K562 (cell line): Measurements from ENCODE around the gene PLCB4. TPM values are rescaled to one million over a fixed set of nuclear protein-coding genes. Genes with fewer than 3 reads are reported as not detected.

Source experiments
- ATAC-seq: fragments of 200-7000 bp; cut with Tn5 transposase; 3 replicates; pipeline ENCODE4 v1.9.1; 2020; ENCODE audit warnings: moderate library complexity
- BruUV-seq: library from RNA; stranded (reverse); fragments of 400-500 nt; replicated peaks from 2 replicates; lab custom pipeline; 2021; lab: Mats Ljungman, UMichigan
- CTCF ChIA-PET: fragments of 300-600 bp; formaldehyde crosslinking; extraction: SDS; loops from one replicate; lab custom pipeline; 2021; ENCODE audit warnings: low intra/inter-chr PET ratio; lab: Yijun Ruan, JAX
- POLR2A ChIA-PET: fragments of 300-600, 350-650 bp; sonication (Branson Sonifier 250); formaldehyde crosslinking; extraction: SDS; loops from one replicate; lab custom pipeline; 2021; ENCODE audit warnings: antibody characterized with exemption, inconsistent platforms; lab: Yijun Ruan, JAX
- DNase-seq, 4 experiments: peaks; one replicate each; pipeline versions ENCODE4 v3.0.0 to v3.0.0-alpha.2; 2011 to 2018; ENCODE audit warnings: low spot score in 3 of 4, mixed read lengths in 3 of 4; ENCODE audit errors: extremely low read depth in 1 of 4
- FAIRE-seq: peaks from 2 replicates; lab custom pipeline; 2011; peaks lifted over from hg19 to GRCh38; lab: Jason Lieb, UNC
- H2AFZ ChIP-seq: 2 replicates; pipeline ENCODE4 v1.6.0; 2011; ENCODE audit warnings: low read depth, low read length, control low read depth, inconsistent platforms
- H3K27ac ChIP-seq: fragments of 200-600 bp; 3 replicates; pipeline ENCODE4 v1.8.0; 2011; ENCODE audit warnings: low read depth, mild to moderate bottlenecking, control low read depth, inconsistent platforms, low read length, moderate library complexity, mixed read lengths; ENCODE audit errors: extremely low read depth
- H3K27me3 ChIP-seq, 2 experiments: fragments of 300-600 bp in 1 of 2; 2 replicates in 1 of 2; 3 replicates in 1 of 2; pipeline versions ENCODE4 v1.6.0 to v1.8.0; 2011; ENCODE audit warnings: inconsistent platforms in 2 of 2, low read length in 2 of 2, mild to moderate bottlenecking in 1 of 2, mixed read lengths in 1 of 2, moderate library complexity in 1 of 2; ENCODE audit not compliant: control insufficient read depth in 2 of 2, insufficient read depth in 2 of 2
- H3K36me3 ChIP-seq: fragments of 300-600 bp; 3 replicates; pipeline ENCODE4 v1.8.0; 2011; ENCODE audit warnings: mild to moderate bottlenecking, low read length, inconsistent platforms; ENCODE audit not compliant: control insufficient read depth, insufficient read depth
- H3K4me1 ChIP-seq, 2 experiments: fragments of 200-600 bp in 1 of 2; replicated peaks in 1 of 2; 2 replicates in 1 of 2; 3 replicates in 1 of 2; pipeline versions ENCODE4 v1.5.1 to v1.8.0; 2011; ENCODE audit warnings: inconsistent platforms in 2 of 2, low read length in 2 of 2, mild to moderate bottlenecking in 1 of 2, mixed read lengths in 1 of 2, moderate library complexity in 1 of 2; ENCODE audit not compliant: control insufficient read depth in 2 of 2, insufficient read depth in 2 of 2
- H3K4me2 ChIP-seq: 2 replicates; pipeline ENCODE4 v1.6.1; 2011; ENCODE audit warnings: low read length, control low read depth, inconsistent platforms, mixed read lengths; ENCODE audit not compliant: insufficient read depth
- H3K4me3 ChIP-seq: fragments of 200-600 bp; sonication (generic), shearing (Covaris generic); 2 replicates; pipeline ENCODE4 v1.5.1; 2016; ENCODE audit warnings: control low read depth, inconsistent platforms
- H3K79me2 ChIP-seq: fragments of 200-600 bp; 3 replicates; pipeline ENCODE4 v1.8.0; 2011; ENCODE audit warnings: low read length, inconsistent platforms; ENCODE audit not compliant: control insufficient read depth, insufficient read depth
- H3K9ac ChIP-seq, 2 experiments: 2 replicates each; pipeline versions ENCODE4 v1.6.0 to v1.6.1; 2011; ENCODE audit warnings: low read depth in 2 of 2, low read length in 2 of 2, control low read depth in 1 of 2, inconsistent platforms in 1 of 2, mild to moderate bottlenecking in 1 of 2, mixed read lengths in 1 of 2; ENCODE audit not compliant: insufficient read depth in 1 of 2
- H3K9me1 ChIP-seq: one replicate; pipeline ENCODE4 v1.6.0; 2011; ENCODE audit warnings: inconsistent platforms, mild to moderate bottlenecking, low read length, moderate library complexity; ENCODE audit not compliant: control insufficient read depth, insufficient read depth
- H3K9me3 ChIP-seq: replicated peaks from 2 replicates; pipeline ENCODE4 v1.5.1; 2011; ENCODE audit warnings: low read depth, low read length, inconsistent platforms; ENCODE audit not compliant: control insufficient read depth, insufficient read depth
- H4K20me1 ChIP-seq: replicated peaks from 2 replicates; pipeline ENCODE4 v1.6.1; 2011; ENCODE audit warnings: low read length, inconsistent platforms, mixed read lengths; ENCODE audit not compliant: control insufficient read depth, insufficient read depth
- AFF1 ChIP-seq, 2 experiments: fragments of 450-650 bp; IDR thresholded peaks; 2 replicates each; pipeline ENCODE4 v1.6.1; 2018; ENCODE audit warnings: mild to moderate bottlenecking in 2 of 2, low read depth in 1 of 2; ENCODE audit not compliant: partially characterized antibody in 2 of 2
- CBFB ChIP-seq: sonication (generic); formaldehyde crosslinking; IDR thresholded peaks from 2 replicates; pipeline ENCODE4 v1.4.0; 2020; ENCODE audit warnings: mild to moderate bottlenecking, missing genetic modification reagents
- ETV1 ChIP-seq: fragments of 450-650 bp; conservative IDR thresholded peaks from 2 replicates; pipeline ENCODE4 v1.6.1; 2016; ENCODE audit warnings: missing genetic modification characterization, control low read depth, low read depth, missing compliant biosample characterization
- GABPB2 ChIP-seq: fragments of 250-450 bp; sonication (Bioruptor Pico); conservative IDR thresholded peaks from 2 replicates; pipeline ENCODE4 v1.5.1; 2021; ENCODE audit warnings: mild to moderate bottlenecking
- HDAC2 ChIP-seq: fragments of 450-650 bp; IDR thresholded peaks from 2 replicates; pipeline ENCODE4 v1.6.1; 2016; ENCODE audit warnings: mild to moderate bottlenecking
- HDAC8 ChIP-seq: fragments of 450-650 bp; IDR thresholded peaks from 2 replicates; pipeline ENCODE4 v1.6.1; 2016; ENCODE audit warnings: mild to moderate bottlenecking, missing genetic modification characterization, moderate library complexity, missing compliant biosample characterization
- PRPF4 ChIP-seq: fragments of 200-400 bp; formaldehyde crosslinking; IDR thresholded peaks from one replicate; pipeline ENCODE4 v1.6.1; 2017; ENCODE audit warnings: low read length, low read depth, mild to moderate bottlenecking; ENCODE audit not compliant: insufficient read depth, poor library complexity, severe bottlenecking
- RBM15 ChIP-seq: fragments of 200-400 bp; formaldehyde crosslinking; IDR thresholded peaks from 2 replicates; pipeline ENCODE4 v1.6.1; 2018; ENCODE audit warnings: mild to moderate bottlenecking, low read length, moderate library complexity; ENCODE audit not compliant: insufficient read depth
- TEAD1 ChIP-seq, 2 experiments: fragments of 450-650 bp in 1 of 2; sonication (generic) in 1 of 2; formaldehyde crosslinking; IDR thresholded peaks; 2 replicates each; pipeline versions ENCODE4 v1.4.0 to v1.8.0; 2020 to 2022; ENCODE audit warnings: mild to moderate bottlenecking in 2 of 2, missing genetic modification reagents in 1 of 2
- ZNF217 ChIP-seq: sonication (generic); formaldehyde crosslinking; IDR thresholded peaks from 2 replicates; pipeline ENCODE4 v1.8.0; 2022; ENCODE audit warnings: mild to moderate bottlenecking, missing genetic modification reagents
- ZNF384 ChIP-seq: IDR thresholded peaks from 2 replicates; pipeline ENCODE4 v1.6.1; 2012; ENCODE audit warnings: low read depth, low read length, improper control_type of control experiment
- WGBS: fragments of 100-300 bp; shearing (Covaris generic); methylation state at CpG from one replicate; pipeline ENCODE4 v1.1.6; 2016; ENCODE audit warnings: low coverage, mixed read lengths; ENCODE audit not compliant: insufficient coverage; ENCODE audit errors: missing lambda C conversion rate; 5-methylcytosine and 5-hydroxymethylcytosine counted together
- in situ Hi-C: fragments of 300-500 bp; cut with MboI; formaldehyde crosslinking; loops from 4 replicates; pipeline ENCODE4 v1.15.0; 2018; ENCODE audit warnings: inconsistent platforms, mixed read lengths
- intact Hi-C: fragments of 100-400 bp; cut with micrococcal nuclease; formaldehyde crosslinking; loops from 2 replicates; pipeline ENCODE4 v1.14.2; 2022
- polyA plus RNA-seq, 8 experiments: library from polyadenylated mRNA; depleted of rRNA in 4 of 8; stranded (reverse) in 5 of 8; unstranded in 3 of 8; fragments of >200 nt; fragmentation: Nextera tagmentation in 2 of 8; fragmentation: Illumina TruSeq in 1 of 8; extraction: Ambion mirVana in 2 of 8; extraction: Trizol in 1 of 8; gene quantifications; 2 replicates each; pipeline versions ENCODE4 v1.2.1 to v1.2.3, GENCODE V29; 2011 to 2014; ENCODE audit warnings: inconsistent platforms in 1 of 8, missing spikeins in 1 of 8
- total RNA-seq, 7 experiments: library from RNA; depleted of rRNA in 6 of 7; stranded (reverse); fragments of >200 nt in 6 of 7; fragmentation: Illumina TruSeq in 2 of 7; extraction: Trizol in 2 of 7; gene quantifications; 2 replicates each; pipeline versions ENCODE4 v1.2.1 to v1.2.3, GENCODE V29; 2011 to 2021; ENCODE audit warnings: low replicate concordance in 1 of 7

Gene PLCB4
- total and polyA plus RNA-seq, 9 of the 15 experiments (the other 6 are each of a cell fraction or from before 2014, with no cell fraction given): 0.20 to 2.9 (median 0.52) TPM

- H2AFZ ChIP-seq: no peak overlapping the region
- H3K27me3 ChIP-seq: no peaks in the 10 kb centered on the region
- no peaks in the 10 kb centered on the region for H3K36me3 ChIP-seq
- no peaks in the 10 kb centered on the region for H3K4me1 ChIP-seq
- no peak for TF ChIP-seq ZNF217 (CRISPR knock-in tag)
- H3K27ac ChIP-seq: no peak overlapping the region
- no peak overlapping the region for H3K9ac ChIP-seq
- intact Hi-C loops: no loop called here
- no peaks in the 10 kb centered on the region for H3K9me3 ChIP-seq
- H3K4me3 ChIP-seq: no peak overlapping the region
- POLR2A ChIA-PET: no interaction called here
- CTCF ChIA-PET: no interaction called here
- H3K9me1 ChIP-seq: no peaks in the 10 kb centered on the region
- no peak overlapping the region for H3K4me2 ChIP-seq
- no peak for DNase-seq
- no TSS peak for BruUV-seq
- H3K79me2 ChIP-seq: no peaks in the 10 kb centered on the region
- ATAC-seq: no peak
- H4K20me1 ChIP-seq: no peaks in the 10 kb centered on the region
- WGBS: 0% methylated on average over 1 of the region's 3 CpGs
- FAIRE-seq: no peak
- in situ Hi-C loops: no loop called here
Measured at GRCh38 chr20:9241721-9242427, 173.0 kb downstream of the PLCB4 start.

GRCh38 chr20:9243986-9244385 is 175.1 kb downstream of the PLCB4 start:
- POLR2A ChIA-PET: no interaction called here
- Histone ChIP-seq H3K9me1 (no peaks in the 10 kb centered on the region), H3K27me3 (no peaks in the 10 kb centered on the region), H3K79me2 (no peaks in the 10 kb centered on the region), H3K4me1 (no peaks in the 10 kb centered on the region), H4K20me1 (no peaks in the 10 kb centered on the region), H3K9ac (no peak overlapping the region), H3K4me3 (no peak overlapping the region), H3K9me3 (no peaks in the 10 kb centered on the region), H2AFZ (no peak overlapping the region), H3K36me3 (no peaks in the 10 kb centered on the region), H3K4me2 (no peak overlapping the region), H3K27ac (no peak overlapping the region)
- DNase-seq (no peak), ATAC-seq (no peak), FAIRE-seq (no peak)
- intact Hi-C loops (no loop called here), in situ Hi-C loops (no loop called here)
- no TSS peak for BruUV-seq
- CTCF ChIA-PET: no interaction called here
- 0% methylated on average over 1 of the region's 1 CpG for whole genome bisulfite sequencing
- TF ChIP-seq HDAC8 (no peak), PRPF4 (no peak), HDAC2 (no peak), CBFB (no peak), GABPB2 (no peak), AFF1 (IDR thresholded peaks at IDR 0.05; ENCODE audit: low read depth in 1 of 2, partially characterized antibody in 2 of 2) (no peak), ZNF384 (no peak), TEAD1 (CRISPR knock-in tag; IDR thresholded peaks at IDR 0.05) (no peak), RBM15 (no peak), ETV1 (tag) (no peak)
